ENCODE results near the gene GPSM3. TPM values are rescaled to one million over a fixed set of nuclear protein-coding genes. Genes with fewer than 3 reads are reported as not detected.

GPSM3 gene
- polyA plus RNA-seq, 3 donors from 2014 or later: 82.2 to 123 (median 84.5) TPM

- no peak for DNase-seq
- Mint-ChIP-seq H3K9me3 (no peaks in the 10 kb centered on the region), H3K27me3 (ENCODE audit: low read depth in 3 of 3) (peaks cover 8 to 11% (median 9%) of the 10 kb centered on the region in 3 donors), H3K36me3 (peaks cover 4 to 10% (median 6%) of the 10 kb centered on the region in 3 donors), H3K27ac (peak overlapping the region; percentile 94 to 100 (median 98)), H3K4me1 (peaks cover 63 to 65% of the 10 kb centered on the region in 2 donors), H3K4me3 (peak overlapping the region; percentile 85 to 99 (median 91))
Measured at GRCh38 chr6:32178547-32179440, 13.6 kb downstream of the GPSM3 start.

DNA sequence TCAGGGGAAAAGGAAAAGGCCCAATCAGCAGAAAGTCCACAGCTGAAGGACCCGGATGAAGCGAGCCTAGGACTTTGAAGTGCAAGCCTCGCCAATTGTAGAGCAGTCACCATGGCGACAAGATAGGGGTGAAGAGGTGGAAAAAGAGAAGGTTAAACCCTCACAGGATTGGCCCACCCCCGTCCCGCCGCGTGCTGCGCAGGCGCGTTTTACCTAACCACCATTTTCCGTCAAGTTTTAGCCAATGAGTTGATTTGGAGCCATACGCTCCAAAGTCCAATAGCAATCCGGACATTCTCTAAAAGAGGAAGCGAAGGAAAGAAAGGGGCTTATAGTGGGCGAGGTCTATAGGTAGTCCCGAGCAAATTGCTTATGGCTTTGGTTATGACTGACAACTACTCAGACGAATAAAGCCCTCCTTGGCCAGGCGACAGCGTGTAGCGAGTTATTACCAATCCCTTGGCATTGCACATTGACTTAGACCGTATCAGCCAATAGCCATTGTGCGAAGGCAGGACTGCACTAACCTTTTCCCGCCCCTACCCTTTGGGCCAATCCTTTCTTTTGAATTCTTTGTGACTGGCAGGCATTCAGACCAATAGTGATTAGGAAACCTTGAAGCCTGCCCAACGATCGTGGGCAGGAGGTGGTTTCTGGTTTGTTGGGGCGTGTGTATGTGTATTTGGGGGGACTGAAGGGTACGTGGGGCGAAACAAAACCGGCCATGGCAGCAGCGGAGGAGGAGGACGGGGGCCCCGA, 14.5 kb downstream of the GPSM3 start, which contains the start of gene RNF5:
TSS of gene RNF5 (plus strand) at position 618 of the 759 bp plus-strand sequence. CDS start at position 725, 107 bp downstream.
- Mint-ChIP-seq H3K27ac (peak within 1 kb of the TSS; percentile 94 to 100 (median 98)), H3K27me3 (ENCODE audit: low read depth in 3 of 3) (peaks cover 8 to 11% (median 9%) of the 10 kb centered on the region in 3 donors), H3K36me3 (peaks cover 4 to 10% (median 6%) of the 10 kb centered on the region in 3 donors), H3K4me1 (peaks cover 66 to 67% of the 10 kb centered on the region in 2 donors), H3K9me3 (no peaks in the 10 kb centered on the region), H3K4me3 (peak within 1 kb of the TSS; percentile 85 to 99 (median 91))
- peak; percentile 97 to 98 (median 98) for DNase-seq

GRCh38 chr6:32177183-32177787, 15.2 kb downstream of the GPSM3 start:
- Mint-ChIP-seq H3K4me1 (peaks cover 66 to 72% of the 10 kb centered on the region in 2 donors), H3K27me3 (ENCODE audit: low read depth in 3 of 3) (peaks cover 8 to 11% (median 9%) of the 10 kb centered on the region in 3 donors), H3K9me3 (no peaks in the 10 kb centered on the region), H3K27ac (peak overlapping the region; percentile 94 to 100 (median 98)), H3K4me3 (peak overlapping the region; percentile 85 to 99 (median 91)), H3K36me3 (peaks cover 4 to 10% (median 6%) of the 10 kb centered on the region in 3 donors)
- DNase-seq: no peak

GRCh38 chr6:32176476-32177182, 15.8 kb downstream of the GPSM3 start:
- Mint-ChIP-seq H3K27me3 (ENCODE audit: low read depth in 3 of 3) (peaks cover 8 to 11% (median 9%) of the 10 kb centered on the region in 3 donors), H3K36me3 (peaks cover 4 to 10% (median 6%) of the 10 kb centered on the region in 3 donors), H3K4me1 (peaks cover 66 to 72% of the 10 kb centered on the region in 2 donors), H3K9me3 (no peaks in the 10 kb centered on the region), H3K4me3 (peak overlapping the region; percentile 85 to 99 (median 91)), H3K27ac (peak overlapping the region; percentile 94 to 100 (median 98))
- no peak for DNase-seq

GRCh38 chr6:32175711-32176475, 16.6 kb downstream of the GPSM3 start, which contains the start of gene AGPAT1:
Gene AGPAT1, minus strand, starts transcription at chr6:32176084. Its CDS starts 4,588 bp downstream, at chr6:32171496.
- Mint-ChIP-seq H3K4me3 (peak within 1 kb of the TSS; percentile 85 to 99 (median 91)), H3K9me3 (no peaks in the 10 kb centered on the region), H3K27me3 (ENCODE audit: low read depth in 3 of 3) (peaks cover 8 to 11% (median 10%) of the 10 kb centered on the region in 3 donors), H3K4me1 (peaks cover 64 to 72% of the 10 kb centered on the region in 2 donors), H3K27ac (peak within 1 kb of the TSS; percentile 94 to 100 (median 98)), H3K36me3 (peaks cover 4 to 12% (median 6%) of the 10 kb centered on the region in 3 donors)
- DNase-seq: peak; percentile 96

DNA sequence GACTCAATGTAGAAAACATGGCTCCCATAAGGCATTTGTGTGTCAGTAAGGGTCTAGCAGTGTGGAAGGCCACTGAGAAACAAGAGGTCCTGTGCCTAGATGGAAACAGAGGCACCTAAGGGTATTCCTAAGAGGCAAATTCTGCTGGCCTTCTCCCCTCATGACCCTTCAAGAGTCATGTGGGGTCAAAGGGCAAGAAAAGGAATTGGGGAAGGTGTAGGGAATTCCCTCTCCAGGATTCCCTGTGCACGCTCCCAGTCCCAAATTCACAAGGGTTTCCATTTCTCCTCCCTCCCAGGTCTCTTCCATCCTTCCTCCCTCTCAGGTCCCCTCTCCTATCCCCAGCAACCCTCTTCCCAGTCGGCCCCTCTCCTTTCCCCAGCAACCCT, 17.1 kb downstream of the GPSM3 start:
- Mint-ChIP-seq H3K9me3 (no peaks in the 10 kb centered on the region), H3K4me1 (peaks cover 58 to 66% of the 10 kb centered on the region in 2 donors), H3K4me3 (peak overlapping the region; percentile 85 to 99 (median 91)), H3K27me3 (ENCODE audit: low read depth in 3 of 3) (peaks cover 8 to 11% (median 10%) of the 10 kb centered on the region in 3 donors), H3K27ac (peak overlapping the region; percentile 70 to 100 (median 92)), H3K36me3 (peaks cover 2 to 7% (median 2%) of the 10 kb centered on the region in 3 donors)
- DNase-seq: no peak

DNA sequence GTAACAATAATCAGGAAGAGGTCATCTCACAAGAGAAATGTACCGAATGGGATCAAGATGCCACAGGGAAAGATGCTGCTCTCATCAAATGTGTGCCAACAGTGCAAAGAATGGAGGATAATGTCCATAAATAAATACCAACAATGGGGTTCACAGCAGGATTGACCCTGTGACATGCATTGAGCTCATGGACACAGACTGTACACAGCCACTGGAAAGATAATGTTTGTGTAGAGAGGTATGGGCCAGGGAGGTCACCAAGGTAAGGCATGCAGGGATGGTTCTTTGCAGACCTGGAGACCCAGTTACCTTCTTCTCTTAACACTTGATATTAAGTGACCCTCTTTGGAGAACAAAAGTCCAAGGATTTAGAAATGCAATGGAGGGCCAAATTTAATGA, 18.0 kb downstream of the GPSM3 start:
- H3K27ac Mint-ChIP-seq: peak overlapping the region in 5 of 6 donors; percentile 30 to 89 (median 73)
- H3K27me3 Mint-ChIP-seq (ENCODE audit: low read depth in 3 of 3): peaks cover 10 to 12% (median 10%) of the 10 kb centered on the region in 3 donors
- no peak for DNase-seq
- H3K36me3 Mint-ChIP-seq: peaks cover 5 to 13% (median 10%) of the 10 kb centered on the region in 3 donors
- peak overlapping the region; percentile 74 to 94 (median 86) for H3K4me3 Mint-ChIP-seq
- no peaks in the 10 kb centered on the region for H3K9me3 Mint-ChIP-seq
- H3K4me1 Mint-ChIP-seq: peaks cover 51 to 58% of the 10 kb centered on the region in 2 donors

DNA sequence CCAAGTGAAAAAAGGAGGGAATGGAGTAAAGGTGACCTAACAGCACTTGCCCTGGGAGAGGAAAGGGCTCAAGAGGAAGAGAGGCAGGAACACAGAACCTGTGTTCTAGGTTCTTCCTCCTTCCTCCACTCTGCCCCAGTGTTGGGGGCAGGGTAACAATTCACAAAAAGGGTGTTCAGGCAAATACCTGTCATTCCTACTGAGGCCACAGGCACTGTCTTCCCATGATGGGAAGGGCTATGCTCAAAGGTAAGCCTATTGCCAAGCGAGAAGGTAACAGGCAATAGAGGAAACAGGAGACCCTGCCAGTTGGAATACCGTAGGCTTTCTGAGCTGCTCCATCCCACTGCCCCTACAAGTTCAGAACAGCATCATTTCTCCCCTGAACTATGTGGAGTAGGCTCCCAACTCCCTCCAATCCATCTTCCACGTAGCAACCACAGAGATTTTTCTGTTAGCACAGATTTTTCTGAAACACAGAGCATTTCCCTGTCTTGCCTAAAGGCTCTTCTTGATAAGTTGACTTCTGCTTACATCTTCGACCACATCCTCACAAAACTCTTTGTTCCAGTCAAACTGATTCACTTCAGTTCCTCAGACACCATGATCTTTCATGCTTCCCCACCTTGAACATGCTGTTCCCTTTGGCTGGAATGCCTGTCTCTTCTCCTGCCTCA, 19.3 kb downstream of the GPSM3 start:
- peaks cover 10 to 11% (median 10%) of the 10 kb centered on the region in 3 donors for H3K27me3 Mint-ChIP-seq (ENCODE audit: low read depth in 3 of 3)
- peaks cover 41 to 47% of the 10 kb centered on the region in 2 donors for H3K4me1 Mint-ChIP-seq
- H3K36me3 Mint-ChIP-seq: peaks cover 5 to 20% (median 10%) of the 10 kb centered on the region in 3 donors
- no peaks in the 10 kb centered on the region for H3K9me3 Mint-ChIP-seq
- no peak for DNase-seq
- H3K4me3 Mint-ChIP-seq: peak overlapping the region in 1 of 5 donors; percentile 1
- H3K27ac Mint-ChIP-seq: peak overlapping the region in 4 of 6 donors; percentile 4 to 79 (median 34)

- Mint-ChIP-seq H3K27me3 (ENCODE audit: low read depth in 3 of 3) (peaks cover 3 to 4% (median 3%) of the 10 kb centered on the region in 3 donors), H3K36me3 (peaks cover 11 to 27% (median 18%) of the 10 kb centered on the region in 3 donors), H3K27ac (no peak overlapping the region), H3K4me3 (no peak overlapping the region), H3K9me3 (no peaks in the 10 kb centered on the region), H3K4me1 (peaks cover 23 to 28% of the 10 kb centered on the region in 2 donors)
- DNase-seq: no peak
Measured at GRCh38 chr6:32171234-32171633, 21.2 kb downstream of the GPSM3 start.

DNA sequence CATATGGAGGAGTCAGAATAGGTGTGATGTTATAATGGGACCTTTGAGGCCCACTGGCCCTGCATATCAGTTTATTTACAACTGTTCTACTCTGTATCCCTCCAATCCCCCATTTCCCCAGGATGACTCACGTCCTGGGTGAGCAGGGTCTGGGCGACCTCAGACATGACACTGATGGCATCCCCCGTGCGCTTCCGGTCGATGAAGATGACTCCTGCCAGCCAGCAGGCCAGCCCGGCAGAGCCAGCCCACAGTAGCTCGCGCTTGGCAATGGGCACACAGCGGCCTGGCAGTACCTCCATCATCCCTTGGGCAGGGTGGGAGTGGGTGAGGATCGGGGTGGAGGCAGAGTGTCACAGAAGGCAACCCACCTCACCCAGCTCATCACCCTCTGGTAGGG, 22.1 kb downstream of the GPSM3 start:
- no peak overlapping the region for H3K4me3 Mint-ChIP-seq
- no peak overlapping the region for H3K27ac Mint-ChIP-seq
- peaks cover 3 to 4% (median 3%) of the 10 kb centered on the region in 3 donors for H3K27me3 Mint-ChIP-seq (ENCODE audit: low read depth in 3 of 3)
- no peak for DNase-seq
- H3K4me1 Mint-ChIP-seq: peaks cover 17 to 22% of the 10 kb centered on the region in 2 donors
- H3K9me3 Mint-ChIP-seq: no peaks in the 10 kb centered on the region
- peaks cover 11 to 31% (median 18%) of the 10 kb centered on the region in 3 donors for H3K36me3 Mint-ChIP-seq

DNA sequence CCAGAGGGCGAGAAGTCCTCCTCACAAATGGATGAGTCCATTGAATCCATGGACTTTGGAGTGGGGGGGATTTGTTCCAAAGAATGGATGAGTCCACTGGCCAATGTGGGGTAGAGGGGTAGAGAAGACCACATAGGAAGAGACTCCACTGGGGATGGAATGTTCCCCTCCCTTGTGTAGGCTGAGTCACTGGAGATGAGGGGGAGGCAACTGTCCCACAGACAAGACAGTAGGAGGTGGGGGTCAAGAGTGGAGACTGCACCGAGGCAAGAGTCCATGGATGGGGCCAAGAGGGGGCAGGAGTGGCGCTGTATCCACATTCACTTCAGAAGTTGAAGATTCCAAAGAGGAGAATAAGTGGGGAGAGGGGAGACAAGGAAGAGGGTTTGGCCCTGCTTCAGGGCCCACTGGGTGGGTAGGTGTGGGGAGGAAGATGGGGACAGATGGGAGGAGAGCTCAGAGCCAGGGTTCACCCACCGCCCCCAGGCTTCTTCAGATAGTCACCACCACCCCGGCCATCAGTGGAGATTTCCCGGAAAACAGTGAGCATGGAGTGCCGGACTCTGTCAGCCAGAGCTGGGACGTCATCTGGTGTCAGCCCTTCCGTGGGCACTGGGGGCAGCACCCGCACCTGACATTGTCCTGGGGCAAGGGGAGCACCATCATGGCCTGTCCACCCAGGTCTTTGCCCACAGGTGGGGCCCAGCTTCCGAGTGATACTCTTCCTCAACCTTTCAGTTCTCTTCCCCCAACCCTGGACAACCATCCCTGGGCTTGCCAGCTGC, 23.4 kb downstream of the GPSM3 start:
- H3K36me3 Mint-ChIP-seq: peaks cover 11 to 31% (median 18%) of the 10 kb centered on the region in 3 donors
- H3K27me3 Mint-ChIP-seq (ENCODE audit: low read depth in 3 of 3): peaks cover 3 to 4% (median 3%) of the 10 kb centered on the region in 3 donors
- H3K4me3 Mint-ChIP-seq: no peak overlapping the region
- DNase-seq: no peak
- no peaks in the 10 kb centered on the region for H3K9me3 Mint-ChIP-seq
- H3K27ac Mint-ChIP-seq: no peak overlapping the region
- H3K4me1 Mint-ChIP-seq: peaks cover 4 to 9% of the 10 kb centered on the region in 2 donors
